ENCODE data around the gene PROK1. TPM values are rescaled to one million over a fixed set of nuclear protein-coding genes. Genes with fewer than 3 reads are reported as not detected.

Gene PROK1
- total and polyA plus RNA-seq, 2 of the 13 experiments (the other 11 are each of a cell fraction or from before 2014, with no cell fraction given): 0.07 TPM; not detected in 1

DNA sequence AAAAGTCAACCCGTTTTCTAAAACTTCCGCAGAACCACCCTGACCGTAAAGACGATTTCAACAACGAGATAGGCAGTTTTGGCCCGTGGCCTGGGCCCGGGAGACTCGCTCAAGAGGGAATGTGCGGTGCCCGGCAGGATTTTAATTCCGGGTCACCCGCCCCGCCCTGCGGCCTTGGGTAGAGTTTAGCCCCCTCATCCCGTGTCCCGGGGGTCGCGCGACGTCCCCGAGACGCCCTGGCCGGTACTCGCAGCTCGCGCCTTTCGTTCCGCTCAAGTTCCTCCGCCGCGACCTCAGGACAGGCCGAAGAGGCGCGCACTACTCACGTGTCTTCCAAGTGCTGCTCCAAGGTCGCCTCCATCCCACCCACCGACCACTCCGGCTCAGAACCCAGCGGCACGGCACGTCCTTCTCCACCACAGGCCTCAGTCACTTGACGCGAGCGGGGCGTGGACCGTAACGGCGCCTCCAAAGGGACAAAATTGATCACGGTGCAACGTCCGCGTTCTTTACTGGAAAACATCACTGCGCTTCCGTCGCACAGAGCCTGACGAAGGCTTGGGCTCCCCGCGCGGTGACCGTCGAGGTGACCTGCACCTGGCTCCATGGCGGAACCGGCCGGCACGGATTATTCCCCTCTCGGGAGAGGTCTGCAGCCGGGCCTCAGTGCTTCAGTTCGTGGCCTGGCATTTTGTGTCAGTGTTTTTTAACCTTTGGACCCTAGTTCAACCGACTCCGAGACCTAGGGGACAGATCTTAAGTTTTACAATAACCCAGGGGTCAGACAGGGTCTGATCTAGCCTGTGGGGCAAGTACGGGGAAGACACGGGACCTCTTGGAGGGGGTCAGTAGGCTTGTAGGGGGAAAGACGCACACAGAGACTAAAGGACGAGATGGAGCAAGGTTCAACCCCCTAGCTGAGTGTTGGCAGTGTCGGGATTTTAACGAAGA is 43.4 kb upstream of the PROK1 start, which contains the start of gene LAMTOR5 (continued):
- TF ChIP-seq, protein P1, sequence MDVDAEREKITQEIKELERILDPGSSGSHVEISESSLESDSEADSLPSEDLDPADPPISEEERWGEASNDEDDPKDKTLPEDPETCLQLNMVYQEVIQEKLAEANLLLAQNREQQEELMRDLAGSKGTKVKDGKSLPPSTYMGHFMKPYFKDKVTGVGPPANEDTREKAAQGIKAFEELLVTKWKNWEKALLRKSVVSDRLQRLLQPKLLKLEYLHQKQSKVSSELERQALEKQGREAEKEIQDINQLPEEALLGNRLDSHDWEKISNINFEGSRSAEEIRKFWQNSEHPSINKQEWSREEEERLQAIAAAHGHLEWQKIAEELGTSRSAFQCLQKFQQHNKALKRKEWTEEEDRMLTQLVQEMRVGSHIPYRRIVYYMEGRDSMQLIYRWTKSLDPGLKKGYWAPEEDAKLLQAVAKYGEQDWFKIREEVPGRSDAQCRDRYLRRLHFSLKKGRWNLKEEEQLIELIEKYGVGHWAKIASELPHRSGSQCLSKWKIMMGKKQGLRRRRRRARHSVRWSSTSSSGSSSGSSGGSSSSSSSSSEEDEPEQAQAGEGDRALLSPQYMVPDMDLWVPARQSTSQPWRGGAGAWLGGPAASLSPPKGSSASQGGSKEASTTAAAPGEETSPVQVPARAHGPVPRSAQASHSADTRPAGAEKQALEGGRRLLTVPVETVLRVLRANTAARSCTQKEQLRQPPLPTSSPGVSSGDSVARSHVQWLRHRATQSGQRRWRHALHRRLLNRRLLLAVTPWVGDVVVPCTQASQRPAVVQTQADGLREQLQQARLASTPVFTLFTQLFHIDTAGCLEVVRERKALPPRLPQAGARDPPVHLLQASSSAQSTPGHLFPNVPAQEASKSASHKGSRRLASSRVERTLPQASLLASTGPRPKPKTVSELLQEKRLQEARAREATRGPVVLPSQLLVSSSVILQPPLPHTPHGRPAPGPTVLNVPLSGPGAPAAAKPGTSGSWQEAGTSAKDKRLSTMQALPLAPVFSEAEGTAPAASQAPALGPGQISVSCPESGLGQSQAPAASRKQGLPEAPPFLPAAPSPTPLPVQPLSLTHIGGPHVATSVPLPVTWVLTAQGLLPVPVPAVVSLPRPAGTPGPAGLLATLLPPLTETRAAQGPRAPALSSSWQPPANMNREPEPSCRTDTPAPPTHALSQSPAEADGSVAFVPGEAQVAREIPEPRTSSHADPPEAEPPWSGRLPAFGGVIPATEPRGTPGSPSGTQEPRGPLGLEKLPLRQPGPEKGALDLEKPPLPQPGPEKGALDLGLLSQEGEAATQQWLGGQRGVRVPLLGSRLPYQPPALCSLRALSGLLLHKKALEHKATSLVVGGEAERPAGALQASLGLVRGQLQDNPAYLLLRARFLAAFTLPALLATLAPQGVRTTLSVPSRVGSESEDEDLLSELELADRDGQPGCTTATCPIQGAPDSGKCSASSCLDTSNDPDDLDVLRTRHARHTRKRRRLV (CRISPR knock-in tag; IDR thresholded peaks at IDR 0.05): 0 out of 2 replicates have a peak, but pooled peaks have one; percentile 10
- TF ChIP-seq NAIF1 (CRISPR knock-in tag; IDR thresholded peaks at IDR 0.05; ENCODE audit: borderline replicate concordance) (peak; percentile 79; the same call in 1 of the 2 replicates), ZMAT3 (CRISPR knock-in tag; conservative IDR thresholded peaks at IDR 0.05) (peak; percentile 98), FOXK2 (IDR thresholded peaks at IDR 0.05) (peak; percentile 65; the same call in 1 of the 2 replicates), LCORL (IDR thresholded peaks at IDR 0.05) (no peak), LCORL (CRISPR knock-in tag; IDR thresholded peaks at IDR 0.05) (peak; percentile 85), HMG20B (CRISPR knock-in tag; conservative IDR thresholded peaks at IDR 0.05) (no peak), ZNF776 (CRISPR knock-in tag; IDR thresholded peaks at IDR 0.05) (no peak), ZNF317 (CRISPR knock-in tag; IDR thresholded peaks at IDR 0.05) (no peak), RXRB (CRISPR knock-in tag; IDR thresholded peaks at IDR 0.05; ENCODE audit: borderline replicate concordance) (peak; percentile 84), KDM5A (IDR thresholded peaks at IDR 0.05; ENCODE audit: borderline replicate concordance, low read length) (peak; percentile 93), TMF1 (CRISPR knock-in tag; IDR thresholded peaks at IDR 0.05; ENCODE audit: low read depth) (peak; percentile 73), ZNF563 (CRISPR knock-in tag; IDR thresholded peaks at IDR 0.05) (peak; percentile 90), RARA (CRISPR knock-in tag; IDR thresholded peaks at IDR 0.05) (peak; percentile 75), ZNF30 (CRISPR knock-in tag; IDR thresholded peaks at IDR 0.05) (peak; percentile 38; the same call in 1 of the 2 replicates), PAF1 (CRISPR knock-in tag; IDR thresholded peaks at IDR 0.05) (no peak), ZNF567 (CRISPR knock-in tag; IDR thresholded peaks at IDR 0.05; ENCODE audit: borderline replicate concordance) (peak; percentile 84), ELF3 (CRISPR knock-in tag; IDR thresholded peaks at IDR 0.05) (peak; percentile 80)
- TF ChIP-seq, protein P2, sequence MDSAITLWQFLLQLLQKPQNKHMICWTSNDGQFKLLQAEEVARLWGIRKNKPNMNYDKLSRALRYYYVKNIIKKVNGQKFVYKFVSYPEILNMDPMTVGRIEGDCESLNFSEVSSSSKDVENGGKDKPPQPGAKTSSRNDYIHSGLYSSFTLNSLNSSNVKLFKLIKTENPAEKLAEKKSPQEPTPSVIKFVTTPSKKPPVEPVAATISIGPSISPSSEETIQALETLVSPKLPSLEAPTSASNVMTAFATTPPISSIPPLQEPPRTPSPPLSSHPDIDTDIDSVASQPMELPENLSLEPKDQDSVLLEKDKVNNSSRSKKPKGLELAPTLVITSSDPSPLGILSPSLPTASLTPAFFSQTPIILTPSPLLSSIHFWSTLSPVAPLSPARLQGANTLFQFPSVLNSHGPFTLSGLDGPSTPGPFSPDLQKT (CRISPR knock-in tag; IDR thresholded peaks at IDR 0.05; ENCODE audit: borderline replicate concordance): no peak
- TF ChIP-seq, protein P3, sequence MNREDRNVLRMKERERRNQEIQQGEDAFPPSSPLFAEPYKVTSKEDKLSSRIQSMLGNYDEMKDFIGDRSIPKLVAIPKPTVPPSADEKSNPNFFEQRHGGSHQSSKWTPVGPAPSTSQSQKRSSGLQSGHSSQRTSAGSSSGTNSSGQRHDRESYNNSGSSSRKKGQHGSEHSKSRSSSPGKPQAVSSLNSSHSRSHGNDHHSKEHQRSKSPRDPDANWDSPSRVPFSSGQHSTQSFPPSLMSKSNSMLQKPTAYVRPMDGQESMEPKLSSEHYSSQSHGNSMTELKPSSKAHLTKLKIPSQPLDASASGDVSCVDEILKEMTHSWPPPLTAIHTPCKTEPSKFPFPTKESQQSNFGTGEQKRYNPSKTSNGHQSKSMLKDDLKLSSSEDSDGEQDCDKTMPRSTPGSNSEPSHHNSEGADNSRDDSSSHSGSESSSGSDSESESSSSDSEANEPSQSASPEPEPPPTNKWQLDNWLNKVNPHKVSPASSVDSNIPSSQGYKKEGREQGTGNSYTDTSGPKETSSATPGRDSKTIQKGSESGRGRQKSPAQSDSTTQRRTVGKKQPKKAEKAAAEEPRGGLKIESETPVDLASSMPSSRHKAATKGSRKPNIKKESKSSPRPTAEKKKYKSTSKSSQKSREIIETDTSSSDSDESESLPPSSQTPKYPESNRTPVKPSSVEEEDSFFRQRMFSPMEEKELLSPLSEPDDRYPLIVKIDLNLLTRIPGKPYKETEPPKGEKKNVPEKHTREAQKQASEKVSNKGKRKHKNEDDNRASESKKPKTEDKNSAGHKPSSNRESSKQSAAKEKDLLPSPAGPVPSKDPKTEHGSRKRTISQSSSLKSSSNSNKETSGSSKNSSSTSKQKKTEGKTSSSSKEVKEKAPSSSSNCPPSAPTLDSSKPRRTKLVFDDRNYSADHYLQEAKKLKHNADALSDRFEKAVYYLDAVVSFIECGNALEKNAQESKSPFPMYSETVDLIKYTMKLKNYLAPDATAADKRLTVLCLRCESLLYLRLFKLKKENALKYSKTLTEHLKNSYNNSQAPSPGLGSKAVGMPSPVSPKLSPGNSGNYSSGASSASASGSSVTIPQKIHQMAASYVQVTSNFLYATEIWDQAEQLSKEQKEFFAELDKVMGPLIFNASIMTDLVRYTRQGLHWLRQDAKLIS (CRISPR knock-in tag; IDR thresholded peaks at IDR 0.05): no peak; the same call in 1 of the 2 replicates
